ENCODE measurements around the gene CTNND2.

Gene CTNND2

GRCh38 chr5:11212706-11213105 is 691.5 kb downstream of the CTNND2 start:
- DNase-seq (ENCODE audit: low read depth in 4 of 4, low spot score in 1 of 4), result no peak

DNA sequence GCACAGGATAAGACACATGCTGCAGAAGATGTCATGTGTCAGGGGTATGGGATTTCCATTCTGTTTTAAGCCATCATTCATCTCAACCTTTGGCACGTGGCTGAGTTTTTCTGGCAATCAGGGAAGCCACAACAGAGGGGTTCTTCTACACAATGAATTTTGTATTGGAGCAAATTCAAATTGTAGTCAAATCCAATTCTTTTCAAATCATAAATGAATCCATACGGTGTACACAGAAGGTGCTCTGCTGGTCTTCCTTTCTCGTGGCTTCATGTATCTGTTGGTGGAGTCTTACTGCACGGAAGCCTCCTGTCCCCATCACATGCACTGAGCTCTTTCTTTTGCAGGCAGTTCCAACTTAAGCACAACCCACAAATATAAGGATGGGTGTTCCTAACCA is 706.5 kb downstream of the CTNND2 start:
- no peak for DNase-seq (ENCODE audit: low read depth in 4 of 4, low spot score in 1 of 4)

DNA sequence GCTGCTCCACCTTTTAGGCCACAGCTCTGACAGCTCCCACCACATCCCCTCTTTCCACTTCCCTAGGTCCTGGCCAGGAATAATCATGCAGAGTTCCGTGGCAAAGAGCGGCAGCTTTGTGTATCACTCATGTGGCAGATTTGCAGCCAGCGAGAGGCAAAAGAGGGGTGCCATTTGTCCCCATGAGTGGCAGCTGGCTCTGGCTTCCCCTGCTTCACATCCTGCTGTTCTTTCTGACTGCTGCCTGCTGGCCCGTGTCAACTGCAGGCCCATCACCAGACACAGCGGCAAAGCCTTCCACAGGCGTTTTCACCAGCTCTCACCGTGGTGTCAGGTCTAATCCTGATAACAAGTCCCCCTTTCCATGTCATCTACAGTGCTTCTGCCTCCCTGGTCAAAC is 712.6 kb downstream of the CTNND2 start:
- no peak for DNase-seq (ENCODE audit: low read depth in 4 of 4, low spot score in 1 of 4)

DNA sequence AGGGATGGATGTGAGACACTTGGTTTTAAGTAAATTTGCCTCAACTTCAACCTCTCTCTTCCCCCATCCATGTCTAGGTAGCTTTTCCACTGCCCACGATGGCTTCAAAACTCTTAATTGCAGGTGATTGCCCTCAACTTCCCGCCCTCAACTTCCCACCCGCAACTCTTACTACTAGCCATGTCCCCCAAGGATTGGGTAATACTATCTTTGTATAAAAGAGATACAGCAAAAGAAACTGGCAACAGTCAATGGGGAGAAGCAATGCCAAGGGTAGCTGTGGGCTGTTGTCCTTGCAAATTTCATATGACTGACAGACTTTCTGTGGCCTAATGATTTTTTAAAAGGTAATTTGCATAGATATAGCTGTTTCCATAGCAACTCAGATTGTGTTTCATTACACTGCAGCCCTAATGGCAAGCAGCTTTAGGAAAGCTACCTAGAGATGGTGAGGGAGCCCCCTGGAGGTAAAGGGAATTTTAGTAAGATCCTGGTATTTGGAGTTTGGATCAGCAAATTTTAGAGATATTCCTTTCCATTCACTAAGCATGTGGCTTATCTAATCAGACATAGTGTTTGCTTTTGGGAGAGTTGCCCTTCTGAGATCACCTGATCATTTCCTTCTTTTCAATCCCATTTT is 721.7 kb downstream of the CTNND2 start:
- no peak for DNase-seq (ENCODE audit: low read depth in 4 of 4, low spot score in 1 of 4)

DNA sequence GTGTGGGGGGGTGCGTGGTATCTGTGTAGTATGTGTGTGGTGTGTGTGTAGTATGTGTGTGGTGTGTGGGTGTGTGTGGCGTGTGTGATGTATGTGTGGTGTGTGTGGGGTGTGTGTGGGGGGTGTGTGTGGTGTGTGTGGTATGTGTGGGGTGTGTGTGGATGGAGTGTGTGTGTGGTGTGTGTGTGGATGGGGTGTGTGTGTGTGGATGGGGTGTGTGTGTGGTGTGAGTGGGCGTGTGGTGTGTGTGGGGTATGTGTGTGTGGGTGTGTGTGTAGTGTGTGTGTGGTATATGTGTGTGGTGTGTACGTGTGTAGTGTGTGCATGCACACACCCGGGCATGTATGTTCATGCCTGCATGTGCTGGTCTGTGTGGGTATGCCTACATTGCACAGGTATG is 722.3 kb downstream of the CTNND2 start:
- DNase-seq (ENCODE audit: low read depth in 4 of 4, low spot score in 1 of 4), result no peak

DNA sequence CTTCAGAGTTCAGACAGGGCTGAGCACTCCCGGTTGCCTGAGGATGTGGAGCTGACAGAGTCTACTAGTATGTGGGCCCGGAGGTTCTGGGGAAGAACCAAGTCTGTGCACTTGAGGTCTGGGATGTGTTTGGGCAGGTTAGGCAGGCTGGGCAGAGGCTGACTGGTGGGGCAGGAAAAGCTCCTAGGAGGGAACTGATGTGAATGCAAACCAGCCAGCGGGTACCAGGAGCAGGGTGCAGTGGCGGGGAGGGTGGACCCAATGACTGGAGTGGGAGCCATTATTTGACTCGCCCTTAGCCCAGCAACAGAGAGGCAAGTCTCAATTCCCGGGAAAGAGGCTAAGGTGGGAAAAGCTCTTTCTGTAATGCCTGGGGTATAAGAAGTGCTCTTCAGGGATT is 723.4 kb downstream of the CTNND2 start:
- DNase-seq (ENCODE audit: low read depth in 4 of 4, low spot score in 1 of 4), result no peak

GRCh38 chr5:11177999-11178711 is 726.1 kb downstream of the CTNND2 start:
- DNase-seq (ENCODE audit: low read depth in 4 of 4, low spot score in 1 of 4), result no peak

- no peak for DNase-seq (ENCODE audit: low read depth in 4 of 4, low spot score in 1 of 4)
Observed at GRCh38 chr5:11174591-11174990, 729.7 kb downstream of the CTNND2 start.

DNA sequence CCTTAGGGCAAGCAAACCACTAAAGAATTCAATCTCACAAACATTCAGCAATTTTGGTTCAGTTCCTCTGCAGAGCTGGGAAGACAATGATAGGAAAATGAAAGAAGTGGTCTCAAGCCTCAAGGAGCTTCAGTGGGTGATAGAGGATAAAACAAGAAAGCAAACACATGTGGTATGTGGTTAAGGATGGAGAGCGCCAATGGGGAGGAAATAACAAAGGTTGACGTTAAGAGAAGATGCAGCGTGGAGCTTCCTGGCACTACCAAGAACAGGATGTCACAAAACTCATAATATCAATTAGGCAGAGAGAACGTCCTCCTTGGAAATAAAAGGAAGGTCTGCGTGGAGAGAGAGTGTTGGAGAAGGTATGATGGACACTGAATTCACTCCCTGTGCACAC is 731.8 kb downstream of the CTNND2 start:
- DNase-seq (ENCODE audit: low read depth in 4 of 4, low spot score in 1 of 4), result no peak

DNA sequence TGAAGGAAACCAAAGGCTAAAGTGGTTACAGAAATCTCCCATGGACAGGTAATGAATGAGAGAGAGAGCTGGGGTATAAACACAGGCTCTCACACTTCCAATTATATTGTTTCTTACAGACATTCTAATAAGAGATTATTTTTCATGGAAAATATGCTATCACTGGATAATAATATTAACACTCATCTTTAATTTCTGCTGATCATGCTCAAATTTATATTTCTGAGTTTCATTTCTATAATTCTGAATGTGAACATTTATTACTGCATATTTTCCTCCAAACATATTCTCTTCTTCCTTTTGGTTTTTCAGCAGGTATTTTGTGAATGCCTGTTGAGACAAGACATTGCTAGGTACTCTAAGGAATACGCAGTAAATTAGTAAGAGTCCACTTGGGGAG is 733.0 kb downstream of the CTNND2 start:
- no peak for DNase-seq (ENCODE audit: low read depth in 4 of 4, low spot score in 1 of 4)

DNA sequence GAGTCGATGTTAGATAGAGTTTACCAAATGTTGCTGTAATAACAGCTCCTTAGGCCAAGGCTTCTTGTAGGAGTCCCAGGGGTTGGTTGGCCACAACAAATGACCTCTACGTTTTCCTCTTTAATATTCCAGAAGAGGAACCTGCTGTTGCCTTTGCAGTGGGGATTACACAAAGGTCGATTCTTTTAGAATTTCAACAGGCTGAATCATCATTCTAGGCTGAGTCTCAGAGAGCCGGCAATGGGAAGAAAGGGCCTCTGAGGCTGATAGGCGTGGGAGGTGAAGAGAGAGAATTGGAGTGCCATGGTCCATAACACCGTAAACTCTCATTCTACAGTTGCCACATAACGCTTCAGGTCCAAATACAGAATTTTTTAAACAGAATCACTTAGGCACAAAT is 737.3 kb downstream of the CTNND2 start:
- no peak for DNase-seq (ENCODE audit: low read depth in 4 of 4, low spot score in 1 of 4)

- no peak for DNase-seq (ENCODE audit: low read depth in 4 of 4, low spot score in 1 of 4)
Observed at GRCh38 chr5:11164531-11165294, 739.5 kb downstream of the CTNND2 start.

- DNase-seq (ENCODE audit: low read depth in 4 of 4, low spot score in 1 of 4), result no peak
Observed at GRCh38 chr5:11157132-11157531, 747.1 kb downstream of the CTNND2 start.

- DNase-seq (ENCODE audit: low read depth in 4 of 4, low spot score in 1 of 4), result no peak
Observed at GRCh38 chr5:11153670-11154382, 750.4 kb downstream of the CTNND2 start.

DNA sequence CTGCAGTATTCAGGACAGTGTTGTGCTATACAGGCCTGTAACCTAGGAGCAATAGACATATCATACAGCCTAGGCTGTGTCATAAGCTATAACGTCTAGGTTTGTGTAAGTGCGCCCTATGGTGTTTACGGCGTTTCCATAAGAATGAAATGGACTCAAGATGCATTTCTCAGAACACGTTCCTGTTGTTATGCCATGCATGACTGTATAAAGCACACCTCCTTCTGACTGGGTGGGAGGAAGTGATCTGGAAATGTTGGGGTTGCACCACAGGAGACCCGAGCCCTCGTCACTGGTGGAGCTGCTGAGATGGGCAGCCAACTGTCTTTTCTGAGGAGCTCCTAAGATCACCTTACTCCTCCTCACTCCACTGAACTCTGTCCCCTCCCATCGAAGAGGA is 751.9 kb downstream of the CTNND2 start:
- DNase-seq (ENCODE audit: low read depth in 4 of 4, low spot score in 1 of 4), result no peak

DNA sequence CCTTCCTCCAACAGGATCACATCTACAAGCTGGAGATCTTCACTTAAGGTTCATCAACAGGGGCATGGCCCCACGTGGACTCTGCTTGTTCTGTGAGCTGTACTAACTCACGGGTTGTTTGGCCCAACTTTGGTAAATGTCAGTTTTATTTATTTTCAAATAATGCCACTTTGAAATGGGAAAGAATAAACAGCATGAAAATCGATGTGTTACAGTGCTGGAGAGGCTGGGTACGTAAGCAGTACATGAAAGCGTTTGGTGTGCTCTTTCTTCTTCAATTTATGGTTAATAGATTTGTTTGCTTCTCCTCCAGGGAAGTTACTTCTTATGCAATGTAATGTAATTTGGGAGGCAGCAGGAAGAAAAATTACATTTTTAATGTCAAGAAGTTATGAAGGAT is 753.3 kb downstream of the CTNND2 start:
- no peak for DNase-seq (ENCODE audit: low read depth in 4 of 4, low spot score in 1 of 4)

- DNase-seq (ENCODE audit: low read depth in 4 of 4, low spot score in 1 of 4), result no peak
Observed at GRCh38 chr5:11148810-11149539, 755.3 kb downstream of the CTNND2 start.

GRCh38 chr5:11146171-11146570 is 758.1 kb downstream of the CTNND2 start:
- no peak for DNase-seq (ENCODE audit: low read depth in 4 of 4, low spot score in 1 of 4)

DNA sequence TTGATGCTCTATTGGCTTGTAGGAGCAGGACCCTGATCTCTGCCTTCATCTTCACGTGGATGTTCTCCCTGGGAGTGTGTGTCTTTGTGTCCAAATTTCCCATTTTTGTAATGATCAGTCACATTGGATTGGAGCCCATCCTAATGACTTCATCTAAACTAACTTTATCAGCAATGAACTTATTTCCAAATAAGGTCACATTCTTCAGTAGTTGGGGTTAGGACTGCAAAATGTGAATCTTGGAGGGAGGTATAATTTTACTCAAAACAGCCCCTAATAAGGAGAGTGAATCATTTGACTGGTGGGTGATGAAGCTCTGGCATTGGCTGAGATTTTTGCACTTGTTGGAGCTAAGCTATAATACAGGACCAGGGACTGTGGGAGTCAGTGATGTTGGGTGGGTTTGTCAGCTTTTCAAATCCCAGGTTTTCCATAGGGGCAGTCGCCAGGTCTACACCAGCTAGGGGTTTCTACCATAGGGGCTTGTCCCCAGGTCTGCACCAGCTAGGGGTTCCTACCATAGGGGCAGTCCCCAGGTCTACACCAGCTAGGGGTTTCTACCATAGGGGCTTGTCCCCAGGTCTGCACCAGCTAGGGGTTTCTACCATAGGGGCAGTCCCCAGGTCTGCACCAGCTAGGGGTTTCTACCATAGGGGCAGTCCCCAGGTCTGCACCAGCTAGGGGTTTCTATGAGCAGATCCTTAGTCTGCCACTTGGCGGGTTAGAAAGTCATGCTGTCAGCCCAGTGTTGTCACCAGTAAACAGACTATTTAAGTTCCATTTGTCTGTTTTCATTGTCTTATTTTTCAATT is 760.6 kb downstream of the CTNND2 start:
- DNase-seq (ENCODE audit: low read depth in 4 of 4, low spot score in 1 of 4), result peak in 2 of 4 experiments; percentile 42 to 59

GRCh38 chr5:11139217-11139865 is 764.9 kb downstream of the CTNND2 start:
- no peak for DNase-seq (ENCODE audit: low read depth in 4 of 4, low spot score in 1 of 4)
